Liver (tissue), 9 donors: ENCODE data around the gene DCBLD2. TPM values are rescaled to one million over a fixed set of nuclear protein-coding genes. Genes with fewer than 3 reads are reported as not detected.

Experiments used
- DNase-seq: peaks from one replicate; pipeline ENCODE4 v3.0.0-alpha.2; 2017; ENCODE audit warnings: low spot score
- H3K27ac ChIP-seq, 2 donors: one replicate each; pipeline ENCODE4 v1.7.0; 2013; ENCODE audit warnings: inconsistent platforms in 2 of 2, low read length in 2 of 2, control low read depth in 1 of 2, low read depth in 1 of 2, mild to moderate bottlenecking in 1 of 2
- H3K27me3 ChIP-seq, 4 donors: one replicate each; pipeline versions ENCODE4 v1.6.1 to v1.7.0; 2013; ENCODE audit warnings: low read length in 3 of 4, inconsistent platforms in 1 of 4, mild to moderate bottlenecking in 1 of 4, moderate library complexity in 1 of 4; ENCODE audit not compliant: control insufficient read depth in 4 of 4, insufficient read depth in 4 of 4
- H3K36me3 ChIP-seq, 4 donors: one replicate each; pipeline versions ENCODE4 v1.6.1 to v1.7.0; 2013; ENCODE audit warnings: low read length in 3 of 4, mild to moderate bottlenecking in 3 of 4, low read depth in 1 of 4, moderate library complexity in 1 of 4; ENCODE audit not compliant: control insufficient read depth in 4 of 4, insufficient read depth in 3 of 4
- H3K4me1 ChIP-seq, 4 donors: one replicate each; pipeline versions ENCODE4 v1.6.1 to v1.7.0; 2013; ENCODE audit warnings: low read length in 3 of 4, mild to moderate bottlenecking in 3 of 4, moderate library complexity in 1 of 4; ENCODE audit not compliant: control insufficient read depth in 4 of 4, insufficient read depth in 4 of 4
- H3K4me3 ChIP-seq, 3 donors: one replicate each; pipeline versions ENCODE4 v1.6.1 to v1.7.0; 2013; ENCODE audit warnings: low read length in 3 of 3, control low read depth in 1 of 3, low read depth in 1 of 3, mild to moderate bottlenecking in 1 of 3
- H3K9ac ChIP-seq, 2 donors: one replicate each; pipeline ENCODE4 v1.7.0; 2013; ENCODE audit warnings: low read length in 2 of 2, mild to moderate bottlenecking in 2 of 2, moderate library complexity in 2 of 2, control low read depth in 1 of 2, low read depth in 1 of 2
- H3K9me3 ChIP-seq, 4 donors: one replicate each; pipeline versions ENCODE4 v1.6.1 to v1.7.0; 2013; ENCODE audit warnings: low read length in 3 of 4; ENCODE audit not compliant: control insufficient read depth in 4 of 4
- ATF3 ChIP-seq: IDR thresholded peaks from 2 replicates; pipeline ENCODE4 v1.6.1; 2016; ENCODE audit warnings: antibody characterized with exemption
- CTCF ChIP-seq: fragments of 150-350 bp; IDR thresholded peaks from 2 replicates; pipeline ENCODE4 v1.5.1; 2017; ENCODE audit warnings: improper control_type of control experiment, low read depth, low read length; ENCODE audit not compliant: missing input control
- EGR1 ChIP-seq, 2 donors: IDR thresholded peaks; 2 replicates each; pipeline ENCODE4 v1.6.1; 2016 to 2018; ENCODE audit warnings: antibody characterized with exemption in 2 of 2, low read depth in 2 of 2
- FOXA2 ChIP-seq: IDR thresholded peaks from 2 replicates; pipeline ENCODE4 v1.6.1; 2016; ENCODE audit warnings: antibody characterized with exemption
- GABPA ChIP-seq, 2 donors: IDR thresholded peaks in 1 of 2; conservative IDR thresholded peaks in 1 of 2; 2 replicates each; pipeline ENCODE4 v1.6.1; 2016; ENCODE audit warnings: antibody characterized with exemption in 2 of 2, mild to moderate bottlenecking in 1 of 2, moderate library complexity in 1 of 2
- HNF4A ChIP-seq, 2 donors: conservative IDR thresholded peaks; 2 replicates each; pipeline ENCODE4 v1.6.1; 2016; ENCODE audit warnings: antibody characterized with exemption in 2 of 2, mild to moderate bottlenecking in 2 of 2
- HNF4G ChIP-seq: IDR thresholded peaks from 2 replicates; pipeline ENCODE4 v1.6.1; 2016; ENCODE audit warnings: antibody characterized with exemption
- JUND ChIP-seq, 2 donors: IDR thresholded peaks; 2 replicates each; pipeline ENCODE4 v1.6.1; 2016; ENCODE audit warnings: antibody characterized with exemption in 2 of 2
- MAX ChIP-seq: IDR thresholded peaks from 2 replicates; pipeline ENCODE4 v1.6.1; 2016; ENCODE audit warnings: antibody characterized with exemption
- NR2F2 ChIP-seq: IDR thresholded peaks from 2 replicates; pipeline ENCODE4 v1.6.1; 2016; ENCODE audit warnings: antibody characterized with exemption
- RAD21 ChIP-seq, 2 donors: IDR thresholded peaks; 2 replicates each; pipeline ENCODE4 v1.6.1; 2016; ENCODE audit warnings: antibody characterized with exemption in 2 of 2, mild to moderate bottlenecking in 2 of 2
- REST ChIP-seq: IDR thresholded peaks from 2 replicates; pipeline ENCODE4 v1.6.1; 2016; ENCODE audit warnings: antibody characterized with exemption, mild to moderate bottlenecking
- RXRA ChIP-seq, 2 donors: IDR thresholded peaks; 2 replicates each; pipeline ENCODE4 v1.6.1; 2017 to 2018; ENCODE audit warnings: antibody characterized with exemption in 2 of 2, mild to moderate bottlenecking in 1 of 2
- SP1 ChIP-seq: IDR thresholded peaks from 2 replicates; pipeline ENCODE4 v1.6.1; 2018; ENCODE audit warnings: antibody characterized with exemption, mild to moderate bottlenecking
- TAF1 ChIP-seq: conservative IDR thresholded peaks from 2 replicates; pipeline ENCODE4 v1.6.1; 2016; ENCODE audit warnings: antibody characterized with exemption, mild to moderate bottlenecking
- YY1 ChIP-seq: IDR thresholded peaks from 2 replicates; pipeline ENCODE4 v1.6.1; 2016; ENCODE audit warnings: antibody characterized with exemption, mild to moderate bottlenecking
- ZBTB33 ChIP-seq: IDR thresholded peaks from 2 replicates; pipeline ENCODE4 v1.6.1; 2016; ENCODE audit warnings: antibody characterized with exemption
- WGBS: extraction: QIAGEN DNeasy Blood & Tissue Kit; methylation state at CpG from one replicate; pipeline ENCODE4 v1.1.7; 2013; 5-methylcytosine and 5-hydroxymethylcytosine counted together
- polyA plus RNA-seq, 2 donors: library from polyadenylated mRNA; stranded (reverse) in 1 of 2; unstranded in 1 of 2; fragments of 200-250 nt in 1 of 2; fragments of >200 nt in 1 of 2; fragmentation: Nextera tagmentation in 1 of 2; extraction: Ambion mirVana in 1 of 2; gene quantifications; one replicate each; pipeline versions ENCODE4 v1.2.1 to v1.2.3, GENCODE V29; 2013 to 2015
- total RNA-seq, 2 donors: library from RNA; depleted of rRNA; stranded (reverse); fragments of >200 nt; gene quantifications; one replicate each; pipeline ENCODE4 v1.2.3, GENCODE V29; 2014
- donor health status: healthy.
- donor health status: healthy.
- donor health status: healthy.
- donor health status: healthy.
- donor health status: healthy.

The DCBLD2 gene
- total and polyA plus RNA-seq, 4 donors = 4.7 to 14.7 (median 9.1) TPM

- Histone ChIP-seq H3K9me3 (no peaks in the 10 kb centered on the region), H3K27me3 (no peaks in the 10 kb centered on the region), H3K9ac (no peak overlapping the region), H3K4me1 (peaks cover 0 to 14% (median 5%) of the 10 kb centered on the region in 4 donors), H3K36me3 (peaks cover 0 to 15% (median 4%) of the 10 kb centered on the region in 4 donors), H3K27ac (no peak overlapping the region), H3K4me3 (no peak overlapping the region)
- DNase-seq = no peak
- 19% methylated on average over 3 of the region's 3 CpGs for WGBS
- peak; percentile 85 for TF ChIP-seq CTCF
- TF ChIP-seq NR2F2 = no peak
- TF ChIP-seq RAD21 (IDR thresholded peaks at IDR 0.05) = peak; percentile 87 to 90
- TF ChIP-seq RXRA (IDR thresholded peaks at IDR 0.05) = no peak
- TF ChIP-seq TAF1 = no peak
- no peak for TF ChIP-seq ATF3
- no peak for TF ChIP-seq HNF4A (conservative IDR thresholded peaks at IDR 0.05)
Observed at GRCh38 chr3:98817547-98818041, 83.9 kb downstream of the DCBLD2 start.

DNA sequence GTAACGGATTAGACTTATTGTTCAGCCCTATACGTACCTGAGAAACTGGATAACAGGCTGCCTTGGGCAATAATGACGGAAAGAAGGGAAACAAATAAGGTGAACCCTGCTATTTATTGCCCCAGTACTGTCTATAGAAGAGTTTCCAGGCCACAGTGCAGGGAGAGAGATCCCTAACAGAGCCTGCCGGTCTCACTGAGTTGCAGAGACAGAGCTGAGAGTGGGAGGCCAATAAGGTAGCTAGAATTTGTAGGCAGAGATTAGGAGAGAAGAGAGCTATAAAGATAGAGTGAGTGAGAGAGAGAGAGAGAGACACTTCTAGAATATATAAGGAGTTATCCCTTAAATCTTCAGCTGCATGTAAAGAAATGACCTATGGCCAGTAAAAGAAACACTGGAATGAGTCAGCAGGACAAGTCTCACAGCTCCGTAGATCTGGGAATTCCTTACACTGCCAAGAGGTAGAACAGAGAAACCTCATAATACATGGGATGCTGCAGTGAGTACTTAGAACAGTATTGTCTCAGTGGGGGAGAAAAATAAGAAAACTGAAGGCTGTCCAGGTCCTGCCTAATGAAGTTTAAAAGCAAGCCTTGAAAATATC is 86.6 kb downstream of the DCBLD2 start:
- peaks cover 2 to 28% (median 21%) of the 10 kb centered on the region in 4 donors for H3K4me1 ChIP-seq
- H3K4me3 ChIP-seq = no peak overlapping the region
- H3K27ac ChIP-seq = no peak overlapping the region
- H3K36me3 ChIP-seq = peaks cover 0 to 10% (median 3%) of the 10 kb centered on the region in 4 donors
- WGBS = 86% methylated on average over 5 of the region's 5 CpGs
- TF ChIP-seq RAD21 (IDR thresholded peaks at IDR 0.05) (no peak), ZBTB33 (no peak), TAF1 (no peak), RXRA (IDR thresholded peaks at IDR 0.05) (no peak), YY1 (no peak), CTCF (no peak), FOXA2 (no peak), SP1 (no peak), GABPA (IDR thresholded peaks at IDR 0.05 in 1 of 2, conservative IDR thresholded peaks at IDR 0.05 in 1 of 2) (no peak), REST (no peak), ATF3 (no peak), JUND (IDR thresholded peaks at IDR 0.05) (no peak), NR2F2 (no peak), HNF4A (conservative IDR thresholded peaks at IDR 0.05) (no peak), MAX (no peak), EGR1 (IDR thresholded peaks at IDR 0.05; ENCODE audit: low read depth in 2 of 2) (no peak), HNF4G (no peak)
- H3K9ac ChIP-seq = no peak overlapping the region
- no peak for DNase-seq
- H3K9me3 ChIP-seq = no peaks in the 10 kb centered on the region
- no peaks in the 10 kb centered on the region for H3K27me3 ChIP-seq
